ENCODE data around the gene NCOA5.

DNA sequence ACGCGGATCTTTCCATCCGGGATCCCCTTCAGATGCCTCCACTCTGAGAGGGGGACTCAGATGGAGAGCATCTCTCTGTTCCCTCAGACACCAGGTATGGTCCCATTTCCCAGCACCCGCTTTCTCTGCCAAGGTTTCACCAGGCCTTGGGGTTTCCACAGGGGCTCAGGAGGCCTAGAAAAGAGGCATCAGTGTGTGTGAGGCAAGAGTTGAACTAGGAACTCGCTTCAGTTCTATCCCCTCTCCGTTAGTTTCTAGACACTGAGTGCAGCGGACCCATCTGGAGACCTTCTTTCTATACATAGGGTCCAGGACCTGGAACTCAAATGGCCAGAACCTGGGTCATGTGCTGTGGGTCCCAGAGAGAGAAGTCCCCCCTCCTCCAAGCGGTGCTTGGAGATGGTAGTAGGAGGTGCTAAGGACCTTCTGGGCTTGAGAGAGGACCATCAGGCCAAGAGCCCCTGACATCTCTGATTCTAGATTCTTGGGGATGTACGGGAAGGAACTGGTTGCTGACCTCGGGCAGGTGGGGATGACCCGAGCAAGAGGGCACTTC is 58.7 kb downstream of the NCOA5 start:
- TF ChIP-seq EZH2 (IDR thresholded peaks at IDR 0.05; ENCODE audit: borderline replicate concordance), result no peak
- TF ChIP-seq, protein P1, sequence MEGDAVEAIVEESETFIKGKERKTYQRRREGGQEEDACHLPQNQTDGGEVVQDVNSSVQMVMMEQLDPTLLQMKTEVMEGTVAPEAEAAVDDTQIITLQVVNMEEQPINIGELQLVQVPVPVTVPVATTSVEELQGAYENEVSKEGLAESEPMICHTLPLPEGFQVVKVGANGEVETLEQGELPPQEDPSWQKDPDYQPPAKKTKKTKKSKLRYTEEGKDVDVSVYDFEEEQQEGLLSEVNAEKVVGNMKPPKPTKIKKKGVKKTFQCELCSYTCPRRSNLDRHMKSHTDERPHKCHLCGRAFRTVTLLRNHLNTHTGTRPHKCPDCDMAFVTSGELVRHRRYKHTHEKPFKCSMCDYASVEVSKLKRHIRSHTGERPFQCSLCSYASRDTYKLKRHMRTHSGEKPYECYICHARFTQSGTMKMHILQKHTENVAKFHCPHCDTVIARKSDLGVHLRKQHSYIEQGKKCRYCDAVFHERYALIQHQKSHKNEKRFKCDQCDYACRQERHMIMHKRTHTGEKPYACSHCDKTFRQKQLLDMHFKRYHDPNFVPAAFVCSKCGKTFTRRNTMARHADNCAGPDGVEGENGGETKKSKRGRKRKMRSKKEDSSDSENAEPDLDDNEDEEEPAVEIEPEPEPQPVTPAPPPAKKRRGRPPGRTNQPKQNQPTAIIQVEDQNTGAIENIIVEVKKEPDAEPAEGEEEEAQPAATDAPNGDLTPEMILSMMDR (IDR thresholded peaks at IDR 0.05; ENCODE audit: poor library complexity), result no peak
